HepG2 (cell line): ENCODE measurements around the gene PDGFD.

Experiments
- ATF1 ChIP-seq: IDR thresholded peaks from 2 replicates; pipeline ENCODE4 v1.6.1; 2016; ENCODE audit warnings: mild to moderate bottlenecking, control low read depth
- CTCF ChIP-seq: sonication (generic); formaldehyde crosslinking; IDR thresholded peaks from 2 replicates; pipeline ENCODE4 v1.5.0; 2020; ENCODE audit warnings: mild to moderate bottlenecking, missing genetic modification reagents, moderate library complexity
- ETS1 ChIP-seq: sonication (generic); formaldehyde crosslinking; IDR thresholded peaks from 2 replicates; pipeline ENCODE4 v1.4.0; 2020; ENCODE audit warnings: missing genetic modification reagents
- EZH2 ChIP-seq: conservative IDR thresholded peaks from 2 replicates; pipeline ENCODE4 v1.6.1; 2012; ENCODE audit warnings: mild to moderate bottlenecking, low read depth, low read length, moderate library complexity
- HCFC1 ChIP-seq: fragments of 150-350 bp; IDR thresholded peaks from 2 replicates; pipeline ENCODE4 v1.6.1; 2014; ENCODE audit warnings: low read depth, low read length
- HNRNPUL1 ChIP-seq: fragments of 200-400 bp; formaldehyde crosslinking; IDR thresholded peaks from 2 replicates; pipeline ENCODE4 v1.6.1; 2017; ENCODE audit warnings: low read depth, mild to moderate bottlenecking, low read length, moderate library complexity
- JUNB ChIP-seq: sonication (generic); formaldehyde crosslinking; IDR thresholded peaks from 2 replicates; pipeline ENCODE4 v1.8.0; 2022; ENCODE audit warnings: missing genetic modification reagents, mild to moderate bottlenecking, borderline replicate concordance
- MAX ChIP-seq: IDR thresholded peaks from 2 replicates; pipeline ENCODE4 v1.6.1; 2012; ENCODE audit warnings: inconsistent platforms
- NR3C1 ChIP-seq: sonication (generic); formaldehyde crosslinking; IDR thresholded peaks from 2 replicates; pipeline ENCODE4 v1.4.0; 2020; ENCODE audit warnings: missing genetic modification reagents
- ZNF276 ChIP-seq: sonication (generic); formaldehyde crosslinking; IDR thresholded peaks from 2 replicates; pipeline ENCODE4 v1.4.0; 2020; ENCODE audit warnings: mild to moderate bottlenecking, low read depth, missing genetic modification reagents
- ZNF430 ChIP-seq: sonication (generic); formaldehyde crosslinking; IDR thresholded peaks from 2 replicates; pipeline ENCODE4 v1.9.0; 2021; ENCODE audit warnings: mild to moderate bottlenecking, missing genetic modification reagents
- TF ChIP-seq, protein P1 (sequence below): sonication (generic); formaldehyde crosslinking; IDR thresholded peaks from 2 replicates; pipeline ENCODE4 v1.4.0; 2020; ENCODE audit warnings: missing genetic modification reagents

DNA sequence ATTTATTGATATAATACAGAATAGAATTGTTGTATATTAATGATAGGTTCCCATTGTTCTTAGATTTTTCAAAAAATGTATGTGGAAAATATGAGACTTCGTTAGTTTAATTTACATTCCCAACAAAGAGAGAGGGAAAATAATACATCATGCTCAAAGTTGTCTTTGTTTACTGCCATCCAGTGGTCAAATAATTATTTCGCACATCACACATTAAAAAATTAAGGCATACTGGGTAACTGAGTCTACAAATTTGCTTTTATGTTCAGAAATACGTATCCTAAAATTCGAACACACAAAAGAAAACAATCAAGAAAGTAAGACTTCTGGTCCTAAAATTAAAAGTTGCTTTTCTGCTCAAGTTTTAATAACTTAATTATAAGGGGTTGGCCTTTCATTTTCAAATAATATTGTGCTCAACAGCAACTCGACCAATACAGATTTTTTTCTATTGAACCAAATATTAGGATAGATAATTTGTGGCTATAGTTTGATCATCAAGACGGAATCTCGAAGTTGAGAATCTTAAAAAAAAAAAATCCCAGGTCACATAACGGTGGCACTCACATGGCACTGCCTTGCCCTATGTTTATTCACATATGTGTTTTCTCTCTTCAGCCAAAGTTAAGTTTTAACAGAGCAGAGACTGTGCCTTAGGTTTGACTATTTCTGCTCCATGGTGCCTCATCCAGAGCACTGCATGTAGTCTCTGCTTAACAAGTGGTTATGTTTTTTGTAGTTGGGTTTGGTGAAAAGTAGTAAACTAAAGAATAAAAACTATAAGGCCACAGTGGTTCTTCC, 12.3 kb downstream of the PDGFD start:
- no peak for TF ChIP-seq HNRNPUL1
- TF ChIP-seq ETS1 (CRISPR knock-in tag), result no peak
- TF ChIP-seq JUNB (CRISPR knock-in tag), result no peak
- no peak for TF ChIP-seq EZH2
- TF ChIP-seq NR3C1 (CRISPR knock-in tag), result no peak
- TF ChIP-seq, protein P1, sequence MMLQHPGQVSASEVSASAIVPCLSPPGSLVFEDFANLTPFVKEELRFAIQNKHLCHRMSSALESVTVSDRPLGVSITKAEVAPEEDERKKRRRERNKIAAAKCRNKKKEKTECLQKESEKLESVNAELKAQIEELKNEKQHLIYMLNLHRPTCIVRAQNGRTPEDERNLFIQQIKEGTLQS, result no peak
- TF ChIP-seq HCFC1, result no peak
- TF ChIP-seq ATF1, result no peak
- TF ChIP-seq CTCF (CRISPR knock-in tag), result peak; percentile 8; the same call in 1 of the 2 replicates
- no peak for TF ChIP-seq ZNF276 (CRISPR knock-in tag)
- no peak for TF ChIP-seq ZNF430 (CRISPR knock-in tag)
- TF ChIP-seq MAX, result no peak
